ENCODE measurements around the gene TTC7B.

- TF ChIP-seq, protein P1, sequence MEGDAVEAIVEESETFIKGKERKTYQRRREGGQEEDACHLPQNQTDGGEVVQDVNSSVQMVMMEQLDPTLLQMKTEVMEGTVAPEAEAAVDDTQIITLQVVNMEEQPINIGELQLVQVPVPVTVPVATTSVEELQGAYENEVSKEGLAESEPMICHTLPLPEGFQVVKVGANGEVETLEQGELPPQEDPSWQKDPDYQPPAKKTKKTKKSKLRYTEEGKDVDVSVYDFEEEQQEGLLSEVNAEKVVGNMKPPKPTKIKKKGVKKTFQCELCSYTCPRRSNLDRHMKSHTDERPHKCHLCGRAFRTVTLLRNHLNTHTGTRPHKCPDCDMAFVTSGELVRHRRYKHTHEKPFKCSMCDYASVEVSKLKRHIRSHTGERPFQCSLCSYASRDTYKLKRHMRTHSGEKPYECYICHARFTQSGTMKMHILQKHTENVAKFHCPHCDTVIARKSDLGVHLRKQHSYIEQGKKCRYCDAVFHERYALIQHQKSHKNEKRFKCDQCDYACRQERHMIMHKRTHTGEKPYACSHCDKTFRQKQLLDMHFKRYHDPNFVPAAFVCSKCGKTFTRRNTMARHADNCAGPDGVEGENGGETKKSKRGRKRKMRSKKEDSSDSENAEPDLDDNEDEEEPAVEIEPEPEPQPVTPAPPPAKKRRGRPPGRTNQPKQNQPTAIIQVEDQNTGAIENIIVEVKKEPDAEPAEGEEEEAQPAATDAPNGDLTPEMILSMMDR (IDR thresholded peaks at IDR 0.05 in 2 of 3, conservative IDR thresholded peaks at IDR 0.05 in 1 of 3; ENCODE audit: borderline replicate concordance in 1 of 3, insufficient read depth in 1 of 3, low read depth in 2 of 3, low read length in 2 of 3), result no peak
- TF ChIP-seq SRF (IDR thresholded peaks at IDR 0.05; ENCODE audit: low read depth) (no peak), ATF3 (IDR thresholded peaks at IDR 0.05) (no peak), POLR2AphosphoS5 (IDR thresholded peaks at IDR 0.05; ENCODE audit: low read depth, low read length) (no peak), POLR2A (IDR thresholded peaks at IDR 0.05; ENCODE audit: borderline replicate concordance, extremely low read depth, insufficient read depth, insufficient read length) (no peak), RAD21 (IDR thresholded peaks at IDR 0.05; ENCODE audit: low read depth) (no peak)
- TF ChIP-seq, protein P2, sequence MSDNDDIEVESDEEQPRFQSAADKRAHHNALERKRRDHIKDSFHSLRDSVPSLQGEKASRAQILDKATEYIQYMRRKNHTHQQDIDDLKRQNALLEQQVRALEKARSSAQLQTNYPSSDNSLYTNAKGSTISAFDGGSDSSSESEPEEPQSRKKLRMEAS (IDR thresholded peaks at IDR 0.05), result no peak
Measured at GRCh38 chr14:90599339-90599738, 216.9 kb downstream of the TTC7B start.
